K562 (cell line): ENCODE results near the gene ABCD3. TPM values are rescaled to one million over a fixed set of nuclear protein-coding genes. Genes with fewer than 3 reads are reported as not detected.

Experiments
- CHD1 ChIP-seq: fragments of 200-600 bp; sonication (generic); IDR thresholded peaks from one replicate; pipeline ENCODE4 v1.6.1; 2012; ENCODE audit warnings: mild to moderate bottlenecking, moderate library complexity, low read length, inconsistent platforms
- CREB1 ChIP-seq, 2 experiments: sonication (generic) in 1 of 2; formaldehyde crosslinking in 1 of 2; IDR thresholded peaks; 2 replicates each; pipeline versions ENCODE4 v1.6.1 to v1.8.0; 2012 to 2022; ENCODE audit warnings: inconsistent platforms in 1 of 2, mild to moderate bottlenecking in 1 of 2, missing genetic modification reagents in 1 of 2, moderate library complexity in 1 of 2
- ELF1 ChIP-seq: fragments of 200-800 bp; sonication (Bioruptor generic); IDR thresholded peaks from 2 replicates; pipeline ENCODE4 v1.6.1; 2016; ENCODE audit warnings: missing genetic modification characterization, missing compliant biosample characterization
- ELF4 ChIP-seq: fragments of 450-650 bp; formaldehyde crosslinking; IDR thresholded peaks from 2 replicates; pipeline ENCODE4 v1.4.0; 2022; ENCODE audit warnings: missing genetic modification characterization
- ERF ChIP-seq: fragments of 450-650 bp; formaldehyde crosslinking; IDR thresholded peaks from 2 replicates; pipeline ENCODE4 v1.4.0; 2020; ENCODE audit warnings: mild to moderate bottlenecking, mixed read lengths
- FOXA1 ChIP-seq: fragments of 450-650 bp; IDR thresholded peaks from 2 replicates; pipeline ENCODE4 v1.6.1; 2016; ENCODE audit warnings: mild to moderate bottlenecking, borderline replicate concordance
- GABPA ChIP-seq: fragments of 200-800 bp; sonication (Bioruptor generic); conservative IDR thresholded peaks from 2 replicates; pipeline ENCODE4 v1.6.1; 2016; ENCODE audit warnings: low read depth, missing genetic modification characterization, missing compliant biosample characterization
- GABPB1 ChIP-seq: sonication (generic); formaldehyde crosslinking; IDR thresholded peaks from 2 replicates; pipeline ENCODE4 v1.8.0; 2022; ENCODE audit warnings: mild to moderate bottlenecking, missing genetic modification reagents
- MAFG ChIP-seq: fragments of 450-650 bp; conservative IDR thresholded peaks from 2 replicates; pipeline ENCODE4 v1.6.1; 2016; ENCODE audit warnings: missing genetic modification characterization, missing compliant biosample characterization
- POLR2A ChIP-seq: fragments of 450-650 bp; conservative IDR thresholded peaks from 2 replicates; pipeline ENCODE4 v1.6.1; 2016
- ZNF444 ChIP-seq: fragments of 250-450 bp; sonication (Bioruptor Pico); IDR thresholded peaks from 2 replicates; pipeline ENCODE4 v1.4.0; 2020; ENCODE audit warnings: mild to moderate bottlenecking, moderate library complexity
- ZNF76 ChIP-seq: fragments of 250-450 bp; sonication (Bioruptor Pico); IDR thresholded peaks from 2 replicates; pipeline ENCODE4 v1.4.0; 2020; ENCODE audit warnings: mild to moderate bottlenecking, moderate library complexity, borderline replicate concordance
- polyA plus RNA-seq, 8 experiments: library from polyadenylated mRNA; depleted of rRNA in 4 of 8; stranded (reverse) in 5 of 8; unstranded in 3 of 8; fragments of >200 nt; fragmentation: Nextera tagmentation in 2 of 8; fragmentation: Illumina TruSeq in 1 of 8; extraction: Ambion mirVana in 2 of 8; extraction: Trizol in 1 of 8; gene quantifications; 2 replicates each; pipeline versions ENCODE4 v1.2.1 to v1.2.3, GENCODE V29; 2011 to 2014; ENCODE audit warnings: inconsistent platforms in 1 of 8, missing spikeins in 1 of 8
- total RNA-seq, 7 experiments: library from RNA; depleted of rRNA in 6 of 7; stranded (reverse); fragments of >200 nt in 6 of 7; fragmentation: Illumina TruSeq in 2 of 7; extraction: Trizol in 2 of 7; gene quantifications; 2 replicates each; pipeline versions ENCODE4 v1.2.1 to v1.2.3, GENCODE V29; 2011 to 2021; ENCODE audit warnings: low replicate concordance in 1 of 7
- TF ChIP-seq, protein P1 (sequence below): fragments of 450-650 bp; IDR thresholded peaks from 2 replicates; pipeline ENCODE4 v1.6.1; 2016; ENCODE audit warnings: mild to moderate bottlenecking, moderate library complexity
- TF ChIP-seq, protein P2 (sequence below): fragments of 250-450 bp; sonication (Bioruptor Pico); IDR thresholded peaks from 2 replicates; pipeline ENCODE4 v1.8.0; 2022; ENCODE audit warnings: inconsistent platforms, mild to moderate bottlenecking, moderate library complexity, borderline replicate concordance

The ABCD3 gene
- total and polyA plus RNA-seq, 9 of the 15 experiments (the other 6 are each of a cell fraction or from before 2014, with no cell fraction given) = 11.0 to 30.7 (median 15.5) TPM

DNA sequence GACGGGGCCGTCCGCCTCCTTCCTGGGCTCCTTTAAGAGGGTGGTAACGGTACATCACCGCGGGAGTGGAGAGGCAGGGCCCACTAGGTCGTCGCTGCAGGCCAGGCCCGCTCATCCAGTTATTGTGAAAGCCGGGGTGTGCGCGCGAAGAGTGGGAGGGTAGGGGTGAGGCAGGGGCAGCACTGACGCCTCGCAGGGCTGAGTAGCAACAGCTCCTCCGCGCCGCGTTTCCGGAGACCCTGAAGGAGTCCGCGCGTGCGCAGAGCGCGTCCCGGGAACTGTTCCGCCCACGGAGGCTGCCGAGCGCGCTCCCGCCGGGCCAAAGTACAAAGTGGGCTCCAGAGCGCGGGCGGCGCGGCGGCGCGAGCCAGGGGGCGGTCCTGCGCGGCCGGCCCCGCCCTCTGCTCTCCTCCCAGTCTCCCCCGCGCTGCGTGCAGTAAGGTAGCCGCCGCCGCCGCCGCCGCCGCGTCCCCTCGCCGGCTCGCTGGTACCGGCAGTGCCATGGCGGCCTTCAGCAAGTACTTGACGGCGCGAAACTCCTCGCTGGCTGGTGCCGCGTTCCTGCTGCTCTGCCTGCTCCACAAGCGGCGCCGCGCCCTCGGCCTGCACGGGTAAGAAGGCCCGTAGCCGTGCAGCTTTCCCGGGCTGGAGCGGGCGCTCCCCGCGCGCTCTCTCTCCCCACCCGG is at the start of gene ABCD3 (continued):
- TF ChIP-seq, protein P1, sequence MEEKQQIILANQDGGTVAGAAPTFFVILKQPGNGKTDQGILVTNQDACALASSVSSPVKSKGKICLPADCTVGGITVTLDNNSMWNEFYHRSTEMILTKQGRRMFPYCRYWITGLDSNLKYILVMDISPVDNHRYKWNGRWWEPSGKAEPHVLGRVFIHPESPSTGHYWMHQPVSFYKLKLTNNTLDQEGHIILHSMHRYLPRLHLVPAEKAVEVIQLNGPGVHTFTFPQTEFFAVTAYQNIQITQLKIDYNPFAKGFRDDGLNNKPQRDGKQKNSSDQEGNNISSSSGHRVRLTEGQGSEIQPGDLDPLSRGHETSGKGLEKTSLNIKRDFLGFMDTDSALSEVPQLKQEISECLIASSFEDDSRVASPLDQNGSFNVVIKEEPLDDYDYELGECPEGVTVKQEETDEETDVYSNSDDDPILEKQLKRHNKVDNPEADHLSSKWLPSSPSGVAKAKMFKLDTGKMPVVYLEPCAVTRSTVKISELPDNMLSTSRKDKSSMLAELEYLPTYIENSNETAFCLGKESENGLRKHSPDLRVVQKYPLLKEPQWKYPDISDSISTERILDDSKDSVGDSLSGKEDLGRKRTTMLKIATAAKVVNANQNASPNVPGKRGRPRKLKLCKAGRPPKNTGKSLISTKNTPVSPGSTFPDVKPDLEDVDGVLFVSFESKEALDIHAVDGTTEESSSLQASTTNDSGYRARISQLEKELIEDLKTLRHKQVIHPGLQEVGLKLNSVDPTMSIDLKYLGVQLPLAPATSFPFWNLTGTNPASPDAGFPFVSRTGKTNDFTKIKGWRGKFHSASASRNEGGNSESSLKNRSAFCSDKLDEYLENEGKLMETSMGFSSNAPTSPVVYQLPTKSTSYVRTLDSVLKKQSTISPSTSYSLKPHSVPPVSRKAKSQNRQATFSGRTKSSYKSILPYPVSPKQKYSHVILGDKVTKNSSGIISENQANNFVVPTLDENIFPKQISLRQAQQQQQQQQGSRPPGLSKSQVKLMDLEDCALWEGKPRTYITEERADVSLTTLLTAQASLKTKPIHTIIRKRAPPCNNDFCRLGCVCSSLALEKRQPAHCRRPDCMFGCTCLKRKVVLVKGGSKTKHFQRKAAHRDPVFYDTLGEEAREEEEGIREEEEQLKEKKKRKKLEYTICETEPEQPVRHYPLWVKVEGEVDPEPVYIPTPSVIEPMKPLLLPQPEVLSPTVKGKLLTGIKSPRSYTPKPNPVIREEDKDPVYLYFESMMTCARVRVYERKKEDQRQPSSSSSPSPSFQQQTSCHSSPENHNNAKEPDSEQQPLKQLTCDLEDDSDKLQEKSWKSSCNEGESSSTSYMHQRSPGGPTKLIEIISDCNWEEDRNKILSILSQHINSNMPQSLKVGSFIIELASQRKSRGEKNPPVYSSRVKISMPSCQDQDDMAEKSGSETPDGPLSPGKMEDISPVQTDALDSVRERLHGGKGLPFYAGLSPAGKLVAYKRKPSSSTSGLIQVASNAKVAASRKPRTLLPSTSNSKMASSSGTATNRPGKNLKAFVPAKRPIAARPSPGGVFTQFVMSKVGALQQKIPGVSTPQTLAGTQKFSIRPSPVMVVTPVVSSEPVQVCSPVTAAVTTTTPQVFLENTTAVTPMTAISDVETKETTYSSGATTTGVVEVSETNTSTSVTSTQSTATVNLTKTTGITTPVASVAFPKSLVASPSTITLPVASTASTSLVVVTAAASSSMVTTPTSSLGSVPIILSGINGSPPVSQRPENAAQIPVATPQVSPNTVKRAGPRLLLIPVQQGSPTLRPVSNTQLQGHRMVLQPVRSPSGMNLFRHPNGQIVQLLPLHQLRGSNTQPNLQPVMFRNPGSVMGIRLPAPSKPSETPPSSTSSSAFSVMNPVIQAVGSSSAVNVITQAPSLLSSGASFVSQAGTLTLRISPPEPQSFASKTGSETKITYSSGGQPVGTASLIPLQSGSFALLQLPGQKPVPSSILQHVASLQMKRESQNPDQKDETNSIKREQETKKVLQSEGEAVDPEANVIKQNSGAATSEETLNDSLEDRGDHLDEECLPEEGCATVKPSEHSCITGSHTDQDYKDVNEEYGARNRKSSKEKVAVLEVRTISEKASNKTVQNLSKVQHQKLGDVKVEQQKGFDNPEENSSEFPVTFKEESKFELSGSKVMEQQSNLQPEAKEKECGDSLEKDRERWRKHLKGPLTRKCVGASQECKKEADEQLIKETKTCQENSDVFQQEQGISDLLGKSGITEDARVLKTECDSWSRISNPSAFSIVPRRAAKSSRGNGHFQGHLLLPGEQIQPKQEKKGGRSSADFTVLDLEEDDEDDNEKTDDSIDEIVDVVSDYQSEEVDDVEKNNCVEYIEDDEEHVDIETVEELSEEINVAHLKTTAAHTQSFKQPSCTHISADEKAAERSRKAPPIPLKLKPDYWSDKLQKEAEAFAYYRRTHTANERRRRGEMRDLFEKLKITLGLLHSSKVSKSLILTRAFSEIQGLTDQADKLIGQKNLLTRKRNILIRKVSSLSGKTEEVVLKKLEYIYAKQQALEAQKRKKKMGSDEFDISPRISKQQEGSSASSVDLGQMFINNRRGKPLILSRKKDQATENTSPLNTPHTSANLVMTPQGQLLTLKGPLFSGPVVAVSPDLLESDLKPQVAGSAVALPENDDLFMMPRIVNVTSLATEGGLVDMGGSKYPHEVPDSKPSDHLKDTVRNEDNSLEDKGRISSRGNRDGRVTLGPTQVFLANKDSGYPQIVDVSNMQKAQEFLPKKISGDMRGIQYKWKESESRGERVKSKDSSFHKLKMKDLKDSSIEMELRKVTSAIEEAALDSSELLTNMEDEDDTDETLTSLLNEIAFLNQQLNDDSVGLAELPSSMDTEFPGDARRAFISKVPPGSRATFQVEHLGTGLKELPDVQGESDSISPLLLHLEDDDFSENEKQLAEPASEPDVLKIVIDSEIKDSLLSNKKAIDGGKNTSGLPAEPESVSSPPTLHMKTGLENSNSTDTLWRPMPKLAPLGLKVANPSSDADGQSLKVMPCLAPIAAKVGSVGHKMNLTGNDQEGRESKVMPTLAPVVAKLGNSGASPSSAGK = peak; percentile 71
- TF ChIP-seq GABPB1 (CRISPR knock-in tag) = no peak
- peak; percentile 61 for TF ChIP-seq ELF1 (tag)
- TF ChIP-seq CHD1 = no peak
- peak; percentile 88 for TF ChIP-seq POLR2A
- TF ChIP-seq ZNF76 (CRISPR knock-in tag) = no peak
- no peak for TF ChIP-seq ELF4 (CRISPR knock-in tag)
- no peak for TF ChIP-seq FOXA1
- peak; percentile 26; the same call in 1 of the 2 replicates for TF ChIP-seq CREB1 (IDR thresholded peaks at IDR 0.05)
- TF ChIP-seq CREB1 (CRISPR knock-in tag; IDR thresholded peaks at IDR 0.05) = peak; percentile 28; the same call in 1 of the 2 replicates
- TF ChIP-seq MAFG = no peak
- TF ChIP-seq ZNF444 (CRISPR knock-in tag) = no peak
- peak; percentile 62 for TF ChIP-seq GABPA (tag)
- TF ChIP-seq ERF (CRISPR knock-in tag) = no peak
- TF ChIP-seq, protein P2, sequence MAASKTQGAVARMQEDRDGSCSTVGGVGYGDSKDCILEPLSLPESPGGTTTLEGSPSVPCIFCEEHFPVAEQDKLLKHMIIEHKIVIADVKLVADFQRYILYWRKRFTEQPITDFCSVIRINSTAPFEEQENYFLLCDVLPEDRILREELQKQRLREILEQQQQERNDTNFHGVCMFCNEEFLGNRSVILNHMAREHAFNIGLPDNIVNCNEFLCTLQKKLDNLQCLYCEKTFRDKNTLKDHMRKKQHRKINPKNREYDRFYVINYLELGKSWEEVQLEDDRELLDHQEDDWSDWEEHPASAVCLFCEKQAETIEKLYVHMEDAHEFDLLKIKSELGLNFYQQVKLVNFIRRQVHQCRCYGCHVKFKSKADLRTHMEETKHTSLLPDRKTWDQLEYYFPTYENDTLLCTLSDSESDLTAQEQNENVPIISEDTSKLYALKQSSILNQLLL (CRISPR knock-in tag) = no peak
